ENCODE measurements around the gene HAUS5. TPM values are rescaled to one million over a fixed set of nuclear protein-coding genes. Genes with fewer than 3 reads are reported as not detected.

HAUS5 gene
- total and polyA plus RNA-seq, 2 of the 8 experiments (the other 6 are each of a cell fraction or from before 2014, with no cell fraction given) = 13.8 to 25.7 TPM

DNA sequence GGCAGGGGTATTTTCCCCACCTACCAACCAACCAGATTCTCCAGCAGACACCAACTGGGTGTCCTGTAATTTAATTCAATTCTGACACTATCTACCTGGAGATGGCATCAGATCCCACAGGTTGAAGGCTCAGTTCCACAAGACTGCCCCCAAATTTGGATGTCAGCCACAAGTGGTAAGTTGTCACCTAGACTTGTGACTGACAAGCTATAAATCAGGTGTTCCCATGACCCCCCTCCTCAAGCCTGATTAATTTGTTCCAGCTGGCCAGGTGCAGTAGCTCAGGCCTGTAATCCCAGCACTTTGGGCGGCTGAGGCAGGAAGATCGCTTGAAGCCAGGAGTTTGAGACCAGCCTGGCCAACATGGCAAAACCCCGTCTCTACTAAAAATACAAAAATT, 10.6 kb upstream of the HAUS5 start:
- H3K56ac ChIP-seq (replicated peaks; ENCODE audit: insufficient read length, low read depth, low read length) = no peak overlapping the region
- no peak overlapping the region for H4K5ac ChIP-seq (ENCODE audit: insufficient read length, low read depth, low read length)
- H3K36me3 ChIP-seq (ENCODE audit: control insufficient read depth in 2 of 4, insufficient read depth in 4 of 4, low read length in 3 of 4) = no peaks in the 10 kb centered on the region
- H3K23me2 ChIP-seq (ENCODE audit: low read depth, low read length) = no peaks in the 10 kb centered on the region; the same call in 1 of the 2 replicates
- H2BK15ac ChIP-seq (ENCODE audit: low read length) = no peak overlapping the region
- no peak overlapping the region for H3K4me3 ChIP-seq (ENCODE audit: extremely low read depth in 1 of 4, insufficient read depth in 2 of 4, low read depth in 3 of 4, low read length in 4 of 4)
- 89% methylated on average over 3 of the region's 3 CpGs; no CpG with 5 or more reads in 1 of the 2 experiments for WGBS, 2 experiments (ENCODE audit: extremely low coverage in 1 of 2, insufficient coverage in 1 of 2, insufficient read length in 1 of 2, insufficient replicate concordance in 2 of 2, low coverage in 1 of 2, low lambda C conversion rate in 2 of 2, missing lambda C conversion rate in 1 of 2)
- H2BK12ac ChIP-seq (ENCODE audit: low read depth, low read length) = no peak overlapping the region
- no peak overlapping the region for H4K91ac ChIP-seq (replicated peaks; ENCODE audit: insufficient read length, low read length)
- no peak for FAIRE-seq
- no peak overlapping the region for H3K4ac ChIP-seq (replicated peaks; ENCODE audit: insufficient read length, low read depth, low read length)
- ChIA-PET CTCF (ENCODE audit: partially characterized antibody) (interaction anchor here (0.6 to 1.3 kb wide), 4 partner anchors 9 to 117 kb away, joined by 3 to 4 read pairs (median 4); no protein-coding TSS in a partner anchor), POLR2A (ENCODE audit: partially characterized antibody) (interaction anchor here (0.8 kb wide), 1 partner anchor 28 kb away, joined by 3 read pairs; no protein-coding TSS in a partner anchor)
- no peak overlapping the region for H2AFZ ChIP-seq (ENCODE audit: low read length)
- no peak overlapping the region for H2BK5ac ChIP-seq (ENCODE audit: low read depth, low read length)
- H3K4me1 ChIP-seq (replicated peaks in 1 of 4; ENCODE audit: control insufficient read depth in 3 of 4, insufficient read depth in 4 of 4, low read length in 3 of 4) = no peaks in the 10 kb centered on the region
- DNase-seq (ENCODE audit: low read depth in 1 of 2, low spot score in 2 of 2) = no peak
- H3K14ac ChIP-seq (ENCODE audit: insufficient read length) = no peak overlapping the region
- no peaks in the 10 kb centered on the region for H3K79me2 ChIP-seq (ENCODE audit: control insufficient read depth in 1 of 2, insufficient read depth in 2 of 2, low read length in 2 of 2)
- no peak overlapping the region for H3K4me2 ChIP-seq (ENCODE audit: insufficient read depth in 1 of 2, low read depth in 2 of 2, low read length in 2 of 2)
- H3K23ac ChIP-seq (ENCODE audit: insufficient read length) = no peak overlapping the region
- peaks cover 0 to 1% of the 10 kb centered on the region in 2 experiments for H4K20me1 ChIP-seq (replicated peaks in 1 of 2; ENCODE audit: control insufficient read depth in 1 of 2, insufficient read depth in 2 of 2, low read length in 2 of 2)
- no peak overlapping the region for H2BK120ac ChIP-seq (replicated peaks; ENCODE audit: low read depth, low read length)
- H3K27me3 ChIP-seq (replicated peaks in 1 of 4; ENCODE audit: control insufficient read depth in 3 of 4, extremely low read depth in 1 of 4, insufficient read depth in 3 of 4, low read length in 3 of 4) = peaks cover 0 to 3% (median 0%) of the 10 kb centered on the region in 4 experiments; a peak in 2 of 7 replicates
- H3K9me3 ChIP-seq (ENCODE audit: insufficient read depth in 2 of 2, low read depth in 1 of 2, low read length in 1 of 2) = no peaks in the 10 kb centered on the region; a peak in 2 of 4 replicates
- H4K8ac ChIP-seq (ENCODE audit: extremely low read depth, insufficient read depth, low read length) = no peak overlapping the region
- H3K27ac ChIP-seq (ENCODE audit: low read depth, low read length) = no peak overlapping the region
- H3K9ac ChIP-seq (replicated peaks in 1 of 4; ENCODE audit: extremely low read depth in 1 of 4, low read depth in 3 of 4, low read length in 3 of 4) = no peak overlapping the region
- no peaks in the 10 kb centered on the region for H3K79me1 ChIP-seq (ENCODE audit: low read depth, low read length)
- H2AK5ac ChIP-seq (ENCODE audit: low read depth, low read length) = no peak overlapping the region
- no peak overlapping the region for H3K18ac ChIP-seq (ENCODE audit: extremely low read depth, low read length)
- H2BK20ac ChIP-seq (ENCODE audit: low read length) = no peak overlapping the region
- TF ChIP-seq CBX8 (IDR thresholded peaks at IDR 0.05; ENCODE audit: borderline replicate concordance, low read depth, low read length) (no peak), NANOG (IDR thresholded peaks at IDR 0.05; ENCODE audit: insufficient read depth, low read depth, low read length, poor library complexity, severe bottlenecking) (no peak), GABPA (IDR thresholded peaks at IDR 0.05; ENCODE audit: borderline replicate concordance, insufficient read depth, low read length) (no peak), SIN3A (conservative IDR thresholded peaks at IDR 0.05 in 1 of 2, IDR thresholded peaks at IDR 0.05 in 1 of 2; ENCODE audit: low read depth in 1 of 2, low read length in 2 of 2) (no peak), FOSL1 (IDR thresholded peaks at IDR 0.05; ENCODE audit: insufficient read depth, low read depth, low read length) (no peak), SRF (IDR thresholded peaks at IDR 0.05; ENCODE audit: low read depth, low read length) (no peak), RBBP5 (IDR thresholded peaks at IDR 0.05; ENCODE audit: borderline replicate concordance, low read depth, low read length) (no peak)
- TF ChIP-seq, protein P1, sequence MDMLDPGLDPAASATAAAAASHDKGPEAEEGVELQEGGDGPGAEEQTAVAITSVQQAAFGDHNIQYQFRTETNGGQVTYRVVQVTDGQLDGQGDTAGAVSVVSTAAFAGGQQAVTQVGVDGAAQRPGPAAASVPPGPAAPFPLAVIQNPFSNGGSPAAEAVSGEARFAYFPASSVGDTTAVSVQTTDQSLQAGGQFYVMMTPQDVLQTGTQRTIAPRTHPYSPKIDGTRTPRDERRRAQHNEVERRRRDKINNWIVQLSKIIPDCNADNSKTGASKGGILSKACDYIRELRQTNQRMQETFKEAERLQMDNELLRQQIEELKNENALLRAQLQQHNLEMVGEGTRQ (IDR thresholded peaks at IDR 0.05; ENCODE audit: low read length) = no peak
- TF ChIP-seq, protein P2, sequence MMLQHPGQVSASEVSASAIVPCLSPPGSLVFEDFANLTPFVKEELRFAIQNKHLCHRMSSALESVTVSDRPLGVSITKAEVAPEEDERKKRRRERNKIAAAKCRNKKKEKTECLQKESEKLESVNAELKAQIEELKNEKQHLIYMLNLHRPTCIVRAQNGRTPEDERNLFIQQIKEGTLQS (IDR thresholded peaks at IDR 0.05; ENCODE audit: insufficient read depth, low read depth, low read length) = no peak
- TF ChIP-seq, protein P3, sequence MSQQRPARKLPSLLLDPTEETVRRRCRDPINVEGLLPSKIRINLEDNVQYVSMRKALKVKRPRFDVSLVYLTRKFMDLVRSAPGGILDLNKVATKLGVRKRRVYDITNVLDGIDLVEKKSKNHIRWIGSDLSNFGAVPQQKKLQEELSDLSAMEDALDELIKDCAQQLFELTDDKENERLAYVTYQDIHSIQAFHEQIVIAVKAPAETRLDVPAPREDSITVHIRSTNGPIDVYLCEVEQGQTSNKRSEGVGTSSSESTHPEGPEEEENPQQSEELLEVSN (IDR thresholded peaks at IDR 0.05) = no peak
